Peyer's patch (tissue), 4 donors: ENCODE data around the gene MORF4L2. TPM values are rescaled to one million over a fixed set of nuclear protein-coding genes. Genes with fewer than 3 reads are reported as not detected.
"Not testable (repeated sequence)": the region's sequence is repeated elsewhere in the genome, so short reads cannot be mapped to it uniquely, and the experiment has no call there.

Experiments
- DNase-seq, 3 donors: peaks; one replicate each; pipeline ENCODE4 v3.0.0-alpha.2; 2017 to 2019
- H3K27ac ChIP-seq, 4 donors: fragments of 200-600 bp; sonication (generic); one replicate each; pipeline ENCODE4 v1.5.1; 2016 to 2019
- H3K27me3 ChIP-seq, 2 donors: fragments of 200-600 bp; sonication (generic); one replicate each; pipeline ENCODE4 v1.5.1; 2019
- H3K36me3 ChIP-seq, 3 donors: fragments of 200-600 bp; sonication (generic); one replicate each; pipeline ENCODE4 v1.5.1; 2016 to 2019
- H3K4me1 ChIP-seq, 4 donors: fragments of 200-600 bp; sonication (generic); one replicate each; pipeline ENCODE4 v1.5.1; 2016 to 2019
- H3K4me3 ChIP-seq, 4 donors: fragments of 200-600 bp; sonication (generic); 1 replicate in 3 of 4; 2 replicates in 1 of 4; pipeline ENCODE4 v1.5.1; 2016 to 2019; ENCODE audit warnings: mild to moderate bottlenecking in 1 of 4
- H3K9me3 ChIP-seq, 4 donors: fragments of 200-600 bp; sonication (generic); one replicate each; pipeline ENCODE4 v1.5.1; 2016 to 2019; ENCODE audit warnings: mild to moderate bottlenecking in 1 of 4
- CTCF ChIP-seq, 6 experiments: fragments of 450-650 bp in 4 of 6; fragments of 200-600 bp in 2 of 6; sonication (generic) in 1 of 6; IDR thresholded peaks; one replicate each; pipeline ENCODE4 v1.5.1; 2017 to 2019; ENCODE audit warnings: antibody characterized with exemption in 6 of 6, mild to moderate bottlenecking in 3 of 6, moderate library complexity in 1 of 6
- POLR2A ChIP-seq, 2 donors: fragments of 450-650 bp; IDR thresholded peaks; one replicate each; pipeline ENCODE4 v1.5.1; 2017; ENCODE audit warnings: antibody characterized with exemption in 2 of 2, mild to moderate bottlenecking in 2 of 2, moderate library complexity in 2 of 2
- total RNA-seq, 4 donors: library from RNA; depleted of rRNA; stranded (reverse); fragments of >200 nt; gene quantifications; one replicate each; pipeline ENCODE4 v1.1.0, GENCODE V29; 2016

The MORF4L2 gene
- total RNA-seq, 4 donors from 2014 or later = 113 to 280 (median 168) TPM

DNA sequence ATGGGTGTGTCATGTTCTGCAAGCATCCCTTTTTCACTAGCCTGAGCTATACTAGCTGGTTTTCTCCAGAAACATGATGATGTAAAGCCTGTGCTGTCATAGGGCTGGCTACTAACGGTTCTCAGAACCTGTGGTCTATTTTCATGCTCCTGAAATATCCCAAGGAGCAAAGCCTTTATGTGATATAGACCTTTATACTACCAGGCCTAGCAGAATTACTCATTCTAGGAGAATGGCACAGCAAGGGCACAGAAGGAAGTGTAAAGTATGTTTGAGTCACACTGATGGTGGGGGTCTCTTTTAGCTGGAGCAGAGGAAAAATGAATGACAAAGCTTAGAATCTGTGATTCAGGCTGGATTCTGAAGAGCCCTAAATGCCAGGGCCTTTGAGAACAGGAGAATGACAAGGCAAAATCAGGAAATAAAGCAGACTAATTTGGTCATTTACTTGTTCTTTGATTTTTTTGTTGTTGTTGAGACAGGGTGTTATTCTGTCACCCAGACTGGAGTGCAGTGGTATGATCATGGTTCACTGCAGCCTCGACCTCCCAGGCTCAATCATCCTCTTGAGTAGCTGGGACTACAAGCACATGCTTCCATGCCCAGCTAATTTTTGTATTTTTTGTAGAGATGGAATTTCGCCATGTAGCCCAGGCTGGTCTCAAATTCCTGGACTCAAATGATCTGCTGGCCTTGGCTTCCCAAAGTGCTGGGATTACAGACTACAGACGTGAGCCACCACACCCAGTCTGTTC lies 45.9 kb downstream of the MORF4L2 start:
- Histone ChIP-seq H3K4me3 (no peak overlapping the region), H3K27me3 (no peaks in the 10 kb centered on the region), H3K36me3 (no peaks in the 10 kb centered on the region), H3K9me3 (no peaks in the 10 kb centered on the region), H3K27ac (no peak overlapping the region), H3K4me1 (no peaks in the 10 kb centered on the region)
- TF ChIP-seq POLR2A (IDR thresholded peaks at IDR 0.05) = no peak
- TF ChIP-seq CTCF (IDR thresholded peaks at IDR 0.05) = no peak
- no peak for DNase-seq

DNA sequence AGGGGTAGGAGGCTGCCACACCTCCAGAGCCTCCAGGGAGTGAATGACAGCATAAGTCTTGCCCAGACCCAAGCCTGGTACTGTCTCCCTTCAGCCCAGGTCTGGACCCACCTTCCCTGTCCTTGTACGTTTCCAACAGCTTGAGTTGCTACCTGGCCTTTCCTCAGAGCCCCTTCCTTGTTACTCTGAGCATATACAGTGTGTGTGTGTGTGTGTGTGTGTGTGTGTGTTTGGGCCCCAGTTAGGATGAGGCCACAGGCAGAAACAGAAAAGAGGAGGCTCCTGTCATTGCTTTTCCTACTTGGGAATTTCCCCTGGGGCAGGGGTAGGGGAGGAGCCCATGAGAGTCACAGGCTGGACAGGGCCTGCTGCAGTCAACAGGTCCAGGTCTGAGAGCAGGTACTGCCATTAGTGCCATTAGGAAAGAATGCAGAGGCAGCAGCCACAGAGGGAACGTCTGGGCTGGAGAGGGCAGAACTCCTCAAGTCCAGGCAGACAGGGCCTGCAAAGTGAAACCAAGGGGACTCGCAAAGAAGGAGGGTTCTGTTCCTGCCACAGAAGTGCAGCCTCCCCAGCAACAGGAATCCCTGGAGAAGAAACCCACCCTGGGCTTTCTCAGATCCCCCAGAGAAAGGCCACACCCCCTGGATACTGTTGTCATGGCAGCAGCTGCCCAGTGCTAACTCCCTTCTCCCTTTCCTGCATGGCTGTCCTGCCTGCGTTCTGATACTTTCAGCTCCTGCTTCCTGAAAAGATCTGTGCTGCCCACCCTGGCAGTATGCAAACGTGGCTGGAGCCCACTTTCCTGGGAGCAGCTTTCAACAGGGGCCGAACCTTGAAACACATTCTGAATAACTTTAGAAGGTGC lies 47.8 kb downstream of the MORF4L2 start:
- H3K4me1 ChIP-seq, DNase-seq, H3K9me3 ChIP-seq, H3K27me3 ChIP-seq, H3K27ac ChIP-seq, H3K4me3 ChIP-seq, H3K36me3 ChIP-seq: not testable (repeated sequence)

DNA sequence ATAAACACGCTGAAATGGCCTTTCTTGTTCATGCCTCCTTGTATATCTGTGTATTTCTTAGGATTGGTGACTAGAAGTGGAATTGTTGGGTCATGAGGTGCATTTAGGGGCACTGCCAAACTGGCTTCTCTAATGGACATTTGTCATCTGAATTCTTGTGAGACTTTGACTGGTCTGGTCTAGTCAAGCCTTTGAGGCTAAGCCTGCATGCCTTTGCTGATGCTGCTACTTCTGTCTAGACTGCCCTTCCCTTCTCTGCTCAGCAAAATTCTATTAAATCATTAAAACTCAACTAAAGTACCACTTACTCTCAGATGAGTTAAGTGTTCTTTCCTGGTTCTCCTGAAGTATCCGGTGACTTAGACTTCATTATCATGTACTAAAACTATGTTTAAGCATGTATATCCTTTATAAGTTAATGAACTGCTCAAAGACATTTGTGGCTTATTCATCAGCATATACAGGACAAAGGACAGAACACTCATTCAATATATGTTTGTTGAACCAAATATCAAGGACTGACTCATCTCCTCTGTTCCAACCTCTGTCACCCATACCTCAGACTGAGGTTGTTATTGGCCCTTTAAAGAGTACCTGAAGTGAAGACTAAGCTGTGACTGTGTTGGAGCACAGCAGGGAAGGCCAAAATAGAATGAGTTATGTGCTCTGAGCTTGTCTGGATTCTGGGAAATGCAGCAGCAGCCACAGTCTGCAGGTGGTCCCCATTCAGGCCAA lies 48.7 kb downstream of the MORF4L2 start:
- no peak overlapping the region for H3K4me3 ChIP-seq
- no peak overlapping the region for H3K27ac ChIP-seq
- DNase-seq = no peak
- H3K9me3 ChIP-seq = no peaks in the 10 kb centered on the region
- TF ChIP-seq POLR2A (IDR thresholded peaks at IDR 0.05) = no peak
- no peak for TF ChIP-seq CTCF (IDR thresholded peaks at IDR 0.05)
- no peaks in the 10 kb centered on the region for H3K36me3 ChIP-seq
- no peaks in the 10 kb centered on the region for H3K4me1 ChIP-seq
- no peaks in the 10 kb centered on the region for H3K27me3 ChIP-seq

DNA sequence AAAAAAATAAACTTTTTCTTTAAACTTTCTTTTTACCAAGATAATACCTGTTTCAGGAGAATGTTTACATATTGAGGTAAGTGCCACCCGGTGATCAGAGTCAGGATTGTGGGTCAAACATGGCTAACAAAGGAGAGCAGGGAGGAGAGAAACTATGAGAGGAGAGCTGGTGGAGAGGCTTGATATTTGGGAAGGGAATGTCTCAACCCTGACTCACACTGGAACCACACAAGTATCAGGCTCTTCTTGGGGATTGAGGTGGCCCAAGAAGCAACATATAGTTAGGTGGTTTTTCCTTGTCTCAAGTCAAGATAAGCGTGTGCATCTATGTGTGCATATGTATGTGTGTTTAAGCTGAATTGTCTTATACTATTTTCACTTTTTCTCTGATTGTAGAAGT lies 51.1 kb downstream of the MORF4L2 start:
- Histone ChIP-seq H3K27me3 (no peaks in the 10 kb centered on the region), H3K36me3 (no peaks in the 10 kb centered on the region)
- no peak for TF ChIP-seq POLR2A (IDR thresholded peaks at IDR 0.05)
- no peak for TF ChIP-seq CTCF (IDR thresholded peaks at IDR 0.05)

DNA sequence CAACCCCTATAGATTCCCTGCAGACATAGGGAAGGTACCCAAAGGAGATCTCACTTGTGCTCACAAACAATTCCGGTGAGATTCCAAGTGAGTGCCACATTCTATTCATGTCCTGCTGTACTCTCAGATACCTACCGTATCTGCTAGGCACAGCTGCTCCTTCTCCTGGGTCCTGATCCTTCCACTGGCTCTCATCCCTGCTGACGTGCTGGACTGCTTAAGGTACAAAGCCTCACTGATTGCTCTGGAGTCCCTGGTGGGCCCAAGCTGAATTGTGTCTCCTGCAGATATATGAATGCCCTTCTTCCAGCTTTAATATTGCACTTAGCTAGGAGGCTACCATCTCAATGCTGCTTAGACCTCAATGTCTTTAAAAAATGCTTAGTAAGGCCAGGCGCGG lies 55.4 kb downstream of the MORF4L2 start:
- no peak overlapping the region for H3K27ac ChIP-seq
- H3K4me1 ChIP-seq = no peaks in the 10 kb centered on the region
- H3K9me3 ChIP-seq = no peaks in the 10 kb centered on the region
- DNase-seq = no peak
- H3K27me3 ChIP-seq = no peaks in the 10 kb centered on the region
- no peak overlapping the region for H3K4me3 ChIP-seq
- TF ChIP-seq CTCF (IDR thresholded peaks at IDR 0.05) = no peak
- TF ChIP-seq POLR2A (IDR thresholded peaks at IDR 0.05) = no peak
- no peaks in the 10 kb centered on the region for H3K36me3 ChIP-seq

More for the DNA sequence above, 51.1 kb downstream of the MORF4L2 start:
- H3K9me3 ChIP-seq = no peaks in the 10 kb centered on the region
- no peak overlapping the region for H3K27ac ChIP-seq
- H3K4me1 ChIP-seq = no peaks in the 10 kb centered on the region
- H3K4me3 ChIP-seq = no peak overlapping the region
- no peak for DNase-seq
